Neuron (in vitro differentiated cells): ENCODE results near the gene RIBC2.

Experiments used
- H2AFZ ChIP-seq: one replicate; pipeline ENCODE4 v1.6.1; 2013; ENCODE audit warnings: low read depth, mild to moderate bottlenecking, inconsistent platforms, low read length, moderate library complexity
- H3K27me3 ChIP-seq: one replicate; pipeline ENCODE4 v1.6.1; 2013; ENCODE audit warnings: low read length; ENCODE audit not compliant: insufficient read depth
- H3K36me3 ChIP-seq: one replicate; pipeline ENCODE4 v1.6.1; 2013; ENCODE audit warnings: low read length; ENCODE audit not compliant: insufficient read depth
- H3K4me1 ChIP-seq: one replicate; pipeline ENCODE4 v1.6.1; 2013; ENCODE audit warnings: low read length; ENCODE audit not compliant: insufficient read depth
- H3K4me3 ChIP-seq: 2 replicates; pipeline ENCODE4 v1.5.1; 2013; ENCODE audit warnings: mild to moderate bottlenecking, low read length, moderate library complexity
- H3K9me3 ChIP-seq: one replicate; pipeline ENCODE4 v1.6.1; 2013; ENCODE audit warnings: low read length

The RIBC2 gene

DNA sequence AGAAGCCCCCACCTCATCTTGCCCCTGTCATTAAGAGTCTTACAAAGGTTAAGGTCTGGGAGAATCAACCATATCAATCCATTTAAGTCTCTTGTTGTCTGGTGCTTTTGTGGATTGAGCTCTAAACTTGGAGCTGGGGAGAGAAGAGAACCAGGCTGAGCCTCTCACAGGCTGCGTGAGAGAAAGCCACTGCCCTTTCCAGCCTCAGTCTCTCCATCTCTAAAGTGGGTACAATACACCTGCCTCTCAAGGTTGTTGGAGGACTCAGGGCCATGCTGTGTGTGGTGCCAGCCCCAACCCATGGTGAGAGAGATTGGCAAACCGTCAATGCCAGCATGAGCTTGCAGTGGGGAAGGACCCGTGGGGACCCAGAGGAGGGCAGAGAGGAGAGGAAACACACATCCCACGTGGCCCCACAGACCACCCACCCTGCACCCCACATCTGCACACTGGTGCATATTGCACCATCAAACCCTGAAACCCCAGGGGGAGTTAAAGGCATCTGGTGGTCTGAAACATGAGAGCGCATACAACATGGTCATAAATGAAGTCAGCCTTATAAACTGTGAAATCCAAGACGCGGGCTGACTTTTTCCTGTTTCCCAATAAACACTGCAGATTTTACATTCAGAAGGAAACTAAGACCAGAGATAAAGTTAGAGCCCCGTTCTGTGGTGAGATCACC is 61.7 kb downstream of the RIBC2 start:
- Histone ChIP-seq H3K4me3 (no peak overlapping the region), H3K4me1 (peaks cover 3% of the 10 kb centered on the region), H3K36me3 (no peaks in the 10 kb centered on the region), H2AFZ (no peak overlapping the region), H3K9me3 (no peaks in the 10 kb centered on the region), H3K27me3 (peaks cover 2% of the 10 kb centered on the region)

DNA sequence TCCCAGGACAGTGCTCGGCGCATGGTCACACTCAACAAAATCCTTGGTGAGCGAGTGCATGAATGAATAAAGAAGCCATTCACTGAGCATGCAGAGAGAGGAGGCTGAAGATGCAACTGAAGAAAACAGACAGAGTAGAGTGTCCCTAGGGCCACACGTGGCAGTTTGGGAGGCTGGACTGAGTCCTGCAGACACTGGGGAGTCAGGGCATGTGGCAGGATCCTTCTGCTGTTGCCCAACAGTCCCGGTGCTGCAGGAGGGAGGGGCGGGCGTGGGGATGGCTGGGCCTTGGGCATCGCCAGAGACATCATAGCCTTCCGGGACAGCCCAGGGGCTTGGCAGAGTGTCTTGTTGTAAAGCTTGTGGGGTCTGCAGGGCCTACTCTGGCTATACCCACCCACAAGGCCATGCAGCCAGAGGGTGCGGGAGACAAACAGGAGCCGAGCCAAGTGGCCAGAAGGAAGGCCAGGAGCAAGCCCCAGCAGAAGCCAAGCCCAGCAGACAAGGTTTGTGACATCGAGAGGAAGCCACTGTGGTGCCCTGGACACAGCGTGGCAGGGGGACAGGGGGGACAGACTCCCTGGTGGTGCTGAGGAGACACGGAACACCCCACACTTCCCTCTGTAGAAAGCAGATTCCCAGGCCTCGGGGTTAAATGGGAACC is 62.5 kb downstream of the RIBC2 start:
- no peak overlapping the region for H2AFZ ChIP-seq
- H3K9me3 ChIP-seq = no peaks in the 10 kb centered on the region
- H3K36me3 ChIP-seq = no peaks in the 10 kb centered on the region
- peaks cover 2% of the 10 kb centered on the region for H3K27me3 ChIP-seq
- peaks cover 3% of the 10 kb centered on the region for H3K4me1 ChIP-seq
- H3K4me3 ChIP-seq = no peak overlapping the region

DNA sequence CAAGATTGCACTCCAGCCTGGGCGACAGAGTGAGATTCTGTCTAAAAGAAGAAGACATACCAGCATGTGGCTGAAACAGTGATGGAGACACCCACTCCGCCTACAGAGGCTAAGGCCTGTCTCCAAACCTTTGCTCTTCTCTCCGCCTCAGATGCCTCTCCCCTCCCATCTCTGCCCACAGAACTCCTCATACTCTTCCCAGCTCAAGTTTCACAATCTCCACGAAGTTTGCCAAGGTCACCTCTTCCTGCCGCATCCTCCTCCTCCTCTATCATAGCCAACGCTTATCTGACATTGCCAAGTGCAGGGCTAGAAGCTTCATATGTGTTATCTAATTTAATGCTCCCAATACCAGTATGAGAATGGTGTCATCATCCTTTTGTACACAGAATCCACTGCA is 63.3 kb downstream of the RIBC2 start:
- Histone ChIP-seq H3K9me3 (no peaks in the 10 kb centered on the region), H3K4me3 (no peak overlapping the region)

DNA sequence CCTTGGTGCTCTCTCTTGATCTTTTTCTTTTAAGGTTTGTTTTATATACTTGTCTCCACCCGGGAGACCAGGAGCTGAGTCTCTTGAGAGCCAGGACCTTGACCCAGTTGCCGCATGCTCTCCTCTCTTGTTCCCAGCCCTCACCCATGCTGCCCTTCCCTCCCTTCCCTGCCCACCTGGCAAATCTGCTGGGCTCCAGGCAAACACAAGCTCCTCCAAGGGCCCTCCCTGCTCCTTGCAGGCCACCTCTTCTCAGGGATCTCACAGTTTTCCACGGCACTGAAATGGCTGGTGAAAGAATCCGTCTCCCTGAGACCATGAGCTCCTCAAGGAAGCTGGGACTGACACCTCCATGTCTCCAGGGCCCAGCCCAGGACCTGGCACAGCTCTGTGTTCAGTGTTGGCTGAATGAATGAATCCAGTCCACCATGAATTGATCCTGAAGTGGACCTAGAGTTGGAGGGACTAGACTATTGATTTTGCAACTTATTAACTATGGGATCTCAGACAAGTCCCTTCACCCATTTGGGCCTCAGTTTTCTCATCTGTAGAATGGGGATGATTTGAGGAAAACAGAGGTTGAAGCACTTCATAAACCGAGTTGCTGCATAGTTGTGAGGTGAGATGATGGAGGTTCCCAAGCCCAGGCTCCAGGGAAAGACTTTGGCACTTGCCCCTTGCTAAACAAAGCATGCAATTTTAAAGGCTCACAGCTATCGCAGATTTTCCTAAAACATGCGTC is 64.0 kb downstream of the RIBC2 start:
- Histone ChIP-seq H3K4me1 (peaks cover 3% of the 10 kb centered on the region), H2AFZ (no peak overlapping the region), H3K9me3 (no peaks in the 10 kb centered on the region), H3K36me3 (no peaks in the 10 kb centered on the region), H3K4me3 (no peak overlapping the region), H3K27me3 (peaks cover 2% of the 10 kb centered on the region)

More for the DNA sequence above, 63.3 kb downstream of the RIBC2 start:
- no peak overlapping the region for H2AFZ ChIP-seq
- H3K4me1 ChIP-seq = peaks cover 3% of the 10 kb centered on the region
- peaks cover 2% of the 10 kb centered on the region for H3K27me3 ChIP-seq
- H3K36me3 ChIP-seq = no peaks in the 10 kb centered on the region

DNA sequence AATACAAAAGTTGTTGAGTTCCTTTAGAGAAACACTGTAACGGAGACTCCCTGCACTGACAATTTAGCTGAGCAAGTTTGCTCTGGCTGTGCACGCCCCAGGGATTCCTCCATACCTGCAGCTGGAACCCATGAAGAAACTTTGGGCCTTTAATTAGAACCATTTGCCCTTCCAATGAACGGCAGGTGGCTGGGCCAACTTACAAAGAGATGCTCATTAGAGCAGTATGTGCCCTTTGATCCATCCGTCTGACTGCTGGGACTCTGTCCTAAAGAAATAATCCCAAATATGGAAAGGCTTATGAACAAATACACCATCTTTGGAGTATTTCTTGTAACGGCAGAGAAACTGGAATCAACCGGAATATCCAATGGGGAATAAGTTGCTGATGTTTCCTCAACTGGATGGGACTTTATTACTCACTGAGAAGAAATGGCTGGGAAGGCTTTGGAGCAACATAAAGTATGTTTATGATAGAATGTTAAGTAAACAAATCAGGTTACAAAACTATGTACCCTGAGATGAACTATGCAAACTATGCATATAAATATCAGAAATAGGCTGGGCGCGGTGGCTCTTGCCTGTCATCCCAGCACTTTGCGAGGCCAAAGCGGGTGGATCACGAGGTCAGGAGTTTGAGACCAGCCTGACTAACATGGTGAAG is 64.7 kb downstream of the RIBC2 start:
- Histone ChIP-seq H3K9me3 (no peaks in the 10 kb centered on the region), H3K27me3 (peaks cover 2% of the 10 kb centered on the region), H2AFZ (no peak overlapping the region), H3K4me1 (peaks cover 3% of the 10 kb centered on the region), H3K4me3 (no peak overlapping the region), H3K36me3 (no peaks in the 10 kb centered on the region)

DNA sequence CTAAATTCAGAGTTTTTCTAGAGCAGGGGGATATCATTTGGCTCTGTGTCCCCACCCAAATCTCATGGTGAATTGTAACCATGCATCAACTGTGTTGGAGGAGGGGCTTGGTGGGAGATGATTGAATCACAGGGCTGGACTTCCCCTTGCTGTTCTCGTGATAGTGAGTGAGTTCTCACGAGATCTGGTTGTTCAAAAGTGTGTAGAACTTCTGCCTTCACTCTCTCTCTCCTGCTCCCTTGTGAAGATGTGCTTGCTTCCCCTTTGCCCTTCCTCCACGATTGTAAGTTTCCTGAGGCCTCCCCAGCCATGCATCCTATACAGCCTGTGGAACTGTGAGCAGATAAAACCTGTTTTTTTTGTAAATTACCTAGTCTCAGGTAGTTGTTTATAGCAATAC is 67.2 kb downstream of the RIBC2 start:
- Histone ChIP-seq H3K9me3 (no peaks in the 10 kb centered on the region), H2AFZ (no peak overlapping the region), H3K36me3 (no peaks in the 10 kb centered on the region), H3K4me1 (peaks cover 3% of the 10 kb centered on the region), H3K27me3 (peaks cover 3% of the 10 kb centered on the region), H3K4me3 (no peak overlapping the region)

DNA sequence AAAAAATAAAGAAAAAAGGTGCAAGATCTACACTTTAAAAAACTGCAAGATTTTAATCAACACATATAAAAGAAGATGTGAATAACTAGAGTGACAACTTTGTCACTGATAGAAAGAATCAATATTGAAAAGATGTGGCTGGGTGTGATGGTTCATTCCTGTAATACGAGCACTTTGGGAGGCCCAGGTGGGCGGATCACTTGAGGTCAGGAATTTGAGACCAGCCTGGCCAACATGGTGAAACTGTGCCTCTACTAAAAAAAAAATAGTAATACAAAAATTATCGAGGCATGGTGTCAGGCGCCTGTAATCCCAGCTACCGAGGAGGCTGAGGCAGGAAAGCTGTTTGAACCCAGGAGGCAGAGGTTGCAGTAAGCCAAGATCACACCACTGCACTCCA is 68.2 kb downstream of the RIBC2 start:
- H3K27me3 ChIP-seq = peaks cover 3% of the 10 kb centered on the region

More for the DNA sequence above, 68.2 kb downstream of the RIBC2 start:
- Histone ChIP-seq H3K4me1 (peaks cover 3% of the 10 kb centered on the region), H3K36me3 (no peaks in the 10 kb centered on the region), H3K4me3 (no peak overlapping the region), H2AFZ (no peak overlapping the region), H3K9me3 (no peaks in the 10 kb centered on the region)
